ENCODE measurements around the gene TUT1. TPM values are rescaled to one million over a fixed set of nuclear protein-coding genes. Genes with fewer than 3 reads are reported as not detected.
A peak's percentile ranks its signal among the peaks of the same experiment; 100 is the strongest.

Gene TUT1
- total RNA-seq, 3 donors from 2014 or later (not counting 1 experiment from before 2014, with no cell fraction given), result 20.0 to 28.9 (median 26.2) TPM

DNA sequence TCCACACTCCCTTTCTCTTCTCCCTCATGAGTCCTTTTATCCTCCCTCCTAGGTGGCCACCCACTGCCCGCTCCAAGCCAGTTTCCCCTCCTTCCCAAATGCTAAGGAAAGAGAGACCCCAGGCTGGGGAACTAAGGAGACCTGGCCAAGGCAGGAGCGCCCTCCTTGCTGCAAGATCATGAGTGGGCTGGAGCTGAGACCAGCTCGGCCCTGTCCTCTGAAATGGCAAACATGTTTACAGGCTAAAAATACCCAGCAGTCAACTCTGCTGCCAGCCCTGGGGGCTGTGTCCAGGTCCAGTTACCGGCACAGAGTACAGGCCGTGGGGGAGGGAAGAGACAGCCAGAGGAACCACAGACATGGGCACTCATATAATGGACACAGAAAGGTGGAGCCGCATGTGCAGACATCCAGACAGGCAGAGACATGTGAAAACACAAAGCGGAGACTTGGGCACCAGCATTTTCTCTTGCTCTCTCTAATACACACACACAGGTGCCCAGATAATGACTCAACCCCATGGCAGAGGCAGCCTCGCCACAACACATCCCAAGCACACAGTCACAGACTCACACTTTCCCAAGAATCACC, 43.5 kb downstream of the TUT1 start:
- TF ChIP-seq, protein P1, sequence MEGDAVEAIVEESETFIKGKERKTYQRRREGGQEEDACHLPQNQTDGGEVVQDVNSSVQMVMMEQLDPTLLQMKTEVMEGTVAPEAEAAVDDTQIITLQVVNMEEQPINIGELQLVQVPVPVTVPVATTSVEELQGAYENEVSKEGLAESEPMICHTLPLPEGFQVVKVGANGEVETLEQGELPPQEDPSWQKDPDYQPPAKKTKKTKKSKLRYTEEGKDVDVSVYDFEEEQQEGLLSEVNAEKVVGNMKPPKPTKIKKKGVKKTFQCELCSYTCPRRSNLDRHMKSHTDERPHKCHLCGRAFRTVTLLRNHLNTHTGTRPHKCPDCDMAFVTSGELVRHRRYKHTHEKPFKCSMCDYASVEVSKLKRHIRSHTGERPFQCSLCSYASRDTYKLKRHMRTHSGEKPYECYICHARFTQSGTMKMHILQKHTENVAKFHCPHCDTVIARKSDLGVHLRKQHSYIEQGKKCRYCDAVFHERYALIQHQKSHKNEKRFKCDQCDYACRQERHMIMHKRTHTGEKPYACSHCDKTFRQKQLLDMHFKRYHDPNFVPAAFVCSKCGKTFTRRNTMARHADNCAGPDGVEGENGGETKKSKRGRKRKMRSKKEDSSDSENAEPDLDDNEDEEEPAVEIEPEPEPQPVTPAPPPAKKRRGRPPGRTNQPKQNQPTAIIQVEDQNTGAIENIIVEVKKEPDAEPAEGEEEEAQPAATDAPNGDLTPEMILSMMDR (IDR thresholded peaks at IDR 0.05), result no peak
- no peaks in the 10 kb centered on the region for H3K36me3 Mint-ChIP-seq
- H3K27ac Mint-ChIP-seq, result peak overlapping the region; percentile 92 to 94
- Histone ChIP-seq H3K9me3 (ENCODE audit: control insufficient read depth, insufficient read depth, low read length) (no peaks in the 10 kb centered on the region), H3K27me3 (ENCODE audit: control insufficient read depth, insufficient read depth, low read length) (no peaks in the 10 kb centered on the region), H3K4me3 (ENCODE audit: low read length) (no peak overlapping the region), H3K4me1 (ENCODE audit: control insufficient read depth, insufficient read depth, low read length) (peaks cover 60% of the 10 kb centered on the region), H3K27ac (ENCODE audit: low read length) (no peak overlapping the region), H3K36me3 (ENCODE audit: control insufficient read depth, insufficient read depth, low read length) (no peaks in the 10 kb centered on the region)
- H3K4me1 Mint-ChIP-seq, result peaks cover 61 to 64% of the 10 kb centered on the region in 2 donors
- DNase-seq (peak in 1 of 2 donors; percentile 19), ATAC-seq (no peak)
- H3K9me3 Mint-ChIP-seq, result no peaks in the 10 kb centered on the region
- 94% methylated on average over 8 of the region's 8 CpGs for WGBS (ENCODE audit: insufficient coverage)
- H3K4me3 Mint-ChIP-seq, result peak overlapping the region; percentile 76
- intact Hi-C loops (cut with micrococcal nuclease), result no loop called here
- no peaks in the 10 kb centered on the region for H3K27me3 Mint-ChIP-seq (ENCODE audit: low read depth in 2 of 2)

DNA sequence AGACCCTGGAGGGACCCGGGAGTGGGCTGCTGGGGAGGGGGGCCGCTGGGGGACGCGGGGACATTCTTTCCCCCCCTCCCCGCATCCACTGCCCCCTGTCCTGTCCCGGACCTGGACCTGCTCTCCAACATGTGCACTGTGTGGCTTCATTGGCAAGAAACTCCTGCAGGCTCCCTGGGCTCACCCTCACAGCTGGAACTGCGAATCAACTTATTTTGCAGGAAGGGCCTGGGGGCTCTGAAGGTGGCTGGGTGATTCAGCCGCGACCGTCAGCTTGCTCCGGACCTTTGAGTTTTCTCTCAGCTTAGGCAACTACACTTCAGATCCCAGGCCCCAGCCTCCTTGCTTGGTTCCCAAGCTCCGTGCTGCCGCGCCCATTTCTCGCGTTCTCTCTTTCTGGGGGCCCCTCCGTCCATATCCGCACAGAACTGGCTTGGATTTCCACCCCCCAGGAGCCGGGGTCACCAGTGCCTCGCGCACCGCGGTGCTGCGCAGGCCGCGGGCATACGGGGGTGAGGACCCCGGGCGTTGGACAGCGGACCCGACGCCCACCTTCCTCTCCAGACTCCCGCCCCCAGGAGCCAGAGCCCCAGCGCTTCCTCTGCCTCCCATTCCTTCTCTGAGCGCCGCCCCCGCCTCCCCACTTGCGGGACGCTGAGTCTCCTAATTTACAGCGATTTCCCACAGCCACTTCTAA, 44.2 kb downstream of the TUT1 start:
- ATAC-seq (peak in 1 of 3 donors; percentile 1), DNase-seq (no peak)
- intact Hi-C loops (cut with micrococcal nuclease), result no loop called here
- peak overlapping the region; percentile 92 to 94 for H3K27ac Mint-ChIP-seq
- peaks cover 61 to 64% of the 10 kb centered on the region in 2 donors for H3K4me1 Mint-ChIP-seq
- Histone ChIP-seq H3K27me3 (ENCODE audit: control insufficient read depth, insufficient read depth, low read length) (no peaks in the 10 kb centered on the region), H3K36me3 (ENCODE audit: control insufficient read depth, insufficient read depth, low read length) (no peaks in the 10 kb centered on the region), H3K4me1 (ENCODE audit: control insufficient read depth, insufficient read depth, low read length) (peaks cover 60% of the 10 kb centered on the region), H3K9me3 (ENCODE audit: control insufficient read depth, insufficient read depth, low read length) (no peaks in the 10 kb centered on the region), H3K4me3 (ENCODE audit: low read length) (peak overlapping the region; percentile 45), H3K27ac (ENCODE audit: low read length) (peak overlapping the region; percentile 77)
- TF ChIP-seq, protein P1 (IDR thresholded peaks at IDR 0.05), result no peak
- 29% methylated on average over 40 of the region's 40 CpGs for WGBS (ENCODE audit: insufficient coverage)
- H3K36me3 Mint-ChIP-seq, result no peaks in the 10 kb centered on the region
- H3K9me3 Mint-ChIP-seq, result no peaks in the 10 kb centered on the region
- H3K4me3 Mint-ChIP-seq, result peak overlapping the region; percentile 76
- H3K27me3 Mint-ChIP-seq (ENCODE audit: low read depth in 2 of 2), result no peaks in the 10 kb centered on the region

DNA sequence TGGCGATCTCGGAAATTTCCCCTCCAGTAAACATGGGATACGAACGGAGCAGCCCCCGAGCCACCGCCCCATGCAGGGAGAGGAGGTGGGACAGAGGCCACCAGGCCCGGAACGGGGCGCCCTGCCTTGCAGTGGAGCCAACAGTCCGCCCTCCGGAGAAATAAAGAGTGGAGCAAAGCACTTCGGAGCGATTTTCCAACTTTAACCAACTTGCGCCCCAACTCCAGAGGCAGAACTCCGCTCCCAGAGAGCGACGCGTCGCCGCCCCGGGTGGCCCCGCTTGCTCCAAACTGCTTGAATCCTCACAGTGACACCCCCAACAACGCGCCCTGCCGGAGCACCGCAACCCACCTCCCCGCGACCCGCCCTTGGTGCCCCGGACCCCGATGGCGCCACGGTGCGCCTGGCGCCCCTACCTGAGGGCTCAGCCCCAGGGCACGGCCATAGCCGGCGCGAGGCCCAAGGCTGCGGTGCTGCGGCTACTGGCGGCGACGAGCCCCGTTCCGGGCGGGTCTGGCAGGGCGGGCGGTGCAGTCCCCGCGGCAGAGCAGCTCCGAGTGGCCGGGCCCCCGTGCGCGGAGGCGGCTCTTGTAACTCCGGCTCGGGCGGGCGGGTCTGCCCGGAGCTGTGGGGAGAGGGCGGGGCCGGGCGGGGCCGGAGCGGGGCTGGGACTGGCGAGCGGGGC, 44.9 kb downstream of the TUT1 start, which contains the start of gene AHNAK:
Gene AHNAK, minus strand, starts transcription at position 563 of the 685 bp plus-strand sequence. CDS start 10,708 bp downstream, outside the sequence.
- WGBS (ENCODE audit: insufficient coverage), result under 1% methylated on average over 69 of the region's 69 CpGs
- Mint-ChIP-seq H3K4me3 (peak within 1 kb of the TSS; percentile 97), H3K27ac (peak within 1 kb of the TSS; percentile 92 to 94), H3K27me3 (ENCODE audit: low read depth in 2 of 2) (no peaks in the 10 kb centered on the region), H3K4me1 (peaks cover 61 to 64% of the 10 kb centered on the region in 2 donors), H3K9me3 (no peaks in the 10 kb centered on the region), H3K36me3 (no peaks in the 10 kb centered on the region)
- DNase-seq (peak; percentile 66 to 78), ATAC-seq (peak; percentile 46 to 69 (median 65))
- no peaks in the 10 kb centered on the region for H3K36me3 ChIP-seq (ENCODE audit: control insufficient read depth, insufficient read depth, low read length)
- H3K4me1 ChIP-seq (ENCODE audit: control insufficient read depth, insufficient read depth, low read length), result peaks cover 60% of the 10 kb centered on the region
- peak within 1 kb of the TSS; percentile 94 for H3K27ac ChIP-seq (ENCODE audit: low read length)
- H3K27me3 ChIP-seq (ENCODE audit: control insufficient read depth, insufficient read depth, low read length), result no peaks in the 10 kb centered on the region
- TF ChIP-seq, protein P1 (IDR thresholded peaks at IDR 0.05), result no peak
- H3K9me3 ChIP-seq (ENCODE audit: control insufficient read depth, insufficient read depth, low read length), result no peaks in the 10 kb centered on the region
- intact Hi-C loops (cut with micrococcal nuclease), result no loop called here
- H3K4me3 ChIP-seq (ENCODE audit: low read length), result peak within 1 kb of the TSS; percentile 95

Measured in natural killer cell (primary cell).